GM21619 (cell line): ENCODE results near the gene ARL4C.
A peak's percentile ranks its signal among the peaks of the same experiment; 100 is the strongest.

Experiments
- ATAC-seq: cut with Tn5 transposase; IDR thresholded peaks from one replicate; pipeline ENCODE4 v1.9.1; 2021; ENCODE audit not compliant: unreplicated experiment

The ARL4C gene

GRCh38 chr2:234500394-234501006 lies 3.6 kb upstream of the ARL4C start:
- ATAC-seq = peak; percentile 43

DNA sequence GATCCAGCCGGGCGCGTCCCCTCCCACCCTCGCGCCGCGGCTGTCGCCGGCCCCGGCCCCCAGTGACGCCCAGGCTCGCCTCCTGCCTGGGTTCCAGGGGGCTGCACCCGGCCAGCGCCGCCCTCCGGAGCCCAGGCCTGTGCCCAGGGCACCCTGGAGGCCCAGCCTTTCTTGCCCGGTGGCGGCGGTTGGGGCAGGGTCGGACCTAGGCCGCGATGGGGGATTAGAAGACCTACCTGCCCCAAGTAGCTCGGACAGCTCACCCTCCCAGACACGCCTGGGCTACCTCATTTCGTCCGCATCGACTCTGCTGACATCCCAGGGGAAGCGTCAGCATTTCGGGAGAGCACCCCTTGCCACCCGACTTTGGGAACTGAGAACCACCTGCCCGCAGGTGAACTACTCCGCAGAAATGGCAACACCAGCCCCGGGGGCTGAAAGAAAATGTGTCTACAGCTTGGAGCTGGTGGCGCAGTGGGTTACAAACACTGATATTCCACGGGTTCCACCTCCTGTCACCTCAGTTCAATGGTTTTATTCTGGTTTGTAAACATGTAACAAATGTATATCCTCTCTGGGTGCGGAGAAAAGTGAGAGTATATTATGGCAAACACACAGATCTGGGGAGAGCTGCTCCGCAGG lies 834 bp upstream of the ARL4C start:
- ATAC-seq = no peak

- ATAC-seq = peak; percentile 48
These were observed 636 bp downstream of the ARL4C start for GRCh38 chr2:234496055-234496834.

- no peak for ATAC-seq
These were observed 1.4 kb downstream of the ARL4C start for GRCh38 chr2:234495251-234496054.

GRCh38 chr2:234494361-234495250 lies 2.3 kb downstream of the ARL4C start:
- no peak for ATAC-seq

DNA sequence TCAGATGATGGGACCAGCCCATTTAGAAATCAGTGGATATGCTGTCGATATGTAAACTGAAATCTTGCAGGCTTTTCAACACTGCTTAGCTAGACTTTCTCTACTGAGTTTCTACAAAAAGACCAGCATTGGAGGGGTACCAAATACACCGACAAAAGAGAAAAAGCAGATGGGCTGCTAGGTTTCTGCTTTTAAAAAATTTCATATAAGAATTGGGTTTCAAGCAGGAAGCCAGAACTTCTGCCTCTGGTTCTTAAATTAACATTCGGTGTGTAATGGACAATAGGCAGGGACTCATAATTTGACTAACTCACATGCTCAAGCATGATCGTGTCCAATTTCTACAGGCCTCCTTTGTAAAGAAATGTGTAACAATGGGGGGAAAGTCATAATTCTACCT lies 3.1 kb downstream of the ARL4C start:
- no peak for ATAC-seq

DNA sequence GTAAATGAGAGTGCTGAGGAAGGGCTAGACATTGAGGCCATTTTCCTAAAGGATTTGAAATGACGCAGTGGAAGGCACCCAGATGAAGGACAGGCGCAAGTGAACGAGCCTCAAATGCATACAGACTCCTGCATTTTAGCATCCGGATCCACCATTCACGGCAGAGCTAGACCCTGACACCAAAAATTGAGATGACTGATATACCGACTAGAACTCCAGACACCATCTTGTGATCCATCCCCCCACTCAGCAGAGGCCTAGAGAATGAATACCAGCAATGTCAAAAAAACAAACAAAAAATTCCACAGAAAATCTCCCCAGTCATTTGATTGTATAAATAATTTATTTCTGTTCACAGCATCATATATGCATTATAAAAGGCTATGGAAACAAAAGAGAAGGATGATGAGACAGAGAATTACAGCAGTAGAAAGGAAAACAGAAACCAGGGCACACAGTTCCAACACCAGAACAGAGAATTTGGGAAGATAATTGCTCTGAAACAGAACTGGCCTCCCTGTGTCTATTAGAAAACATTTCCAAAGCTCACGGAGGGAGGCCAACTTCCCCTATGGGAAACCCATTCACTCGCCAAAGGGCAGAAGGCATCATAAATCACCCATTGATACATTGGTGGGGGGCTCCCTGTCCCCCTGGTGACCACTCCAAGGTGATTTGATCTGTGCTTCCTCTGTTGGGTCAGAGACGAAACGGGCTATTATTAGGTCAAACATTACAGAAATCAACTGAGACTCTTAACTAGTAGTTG lies 4.0 kb downstream of the ARL4C start:
- no peak for ATAC-seq

DNA sequence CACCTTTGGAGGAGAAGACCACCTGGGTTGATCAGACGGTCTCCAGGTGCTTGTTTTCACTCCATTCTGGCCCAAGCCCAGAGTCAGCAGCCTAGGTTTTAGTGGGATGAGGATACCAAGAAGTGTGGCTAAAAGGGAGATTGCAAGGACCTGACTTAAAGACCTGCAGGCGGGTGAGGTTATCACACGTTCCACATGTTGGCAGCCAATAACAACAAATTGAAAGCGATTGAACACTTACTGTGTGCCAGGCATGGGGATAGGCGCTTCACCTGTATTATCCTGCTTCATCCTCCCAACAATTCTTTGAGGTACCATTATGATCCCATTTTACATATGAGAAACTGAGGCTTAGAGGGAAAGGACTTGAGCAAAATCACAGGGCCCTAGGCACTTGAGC lies 5.0 kb downstream of the ARL4C start:
- ATAC-seq = no peak

DNA sequence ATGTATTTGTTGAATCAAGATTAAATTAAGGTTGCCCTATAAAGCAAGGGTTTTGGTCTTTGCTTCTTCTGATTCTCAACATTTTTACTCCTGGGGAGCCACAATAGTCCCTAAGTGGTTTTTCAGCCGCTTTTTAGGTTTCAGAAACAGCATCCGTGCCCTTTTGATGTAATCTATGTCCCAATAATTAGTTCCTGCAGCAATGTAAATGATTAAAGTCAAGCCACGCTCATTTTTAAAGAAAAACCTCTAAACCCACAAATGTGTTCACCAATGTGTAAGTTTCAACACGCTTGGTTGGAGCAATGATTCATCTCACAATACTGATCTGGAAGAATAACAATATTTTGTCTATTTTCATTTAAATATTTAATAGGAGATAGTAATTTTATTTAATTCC lies 5.6 kb downstream of the ARL4C start:
- no peak for ATAC-seq

- ATAC-seq = peak; percentile 23
These were observed 6.4 kb downstream of the ARL4C start for GRCh38 chr2:234490271-234491091.

- ATAC-seq = peak; percentile 78
These were observed 7.9 kb downstream of the ARL4C start for GRCh38 chr2:234488913-234489451.

DNA sequence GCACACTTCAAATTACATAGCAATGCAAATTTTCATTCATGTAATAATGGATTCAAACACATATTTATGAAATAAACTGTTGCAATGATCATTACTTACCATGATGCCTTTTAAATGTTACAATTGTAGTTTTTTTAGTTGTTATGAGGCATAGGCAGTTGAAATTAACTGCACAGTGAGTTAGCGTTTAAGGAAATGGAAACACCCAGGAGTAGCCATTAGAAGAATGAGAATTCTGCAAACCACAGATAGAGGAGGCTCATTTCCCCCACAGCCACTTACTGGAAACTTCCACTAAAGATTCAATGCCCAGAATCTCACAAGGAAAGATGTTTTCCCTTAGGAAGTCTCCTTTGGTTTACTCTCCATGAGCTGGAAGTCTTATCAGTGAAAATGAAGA lies 8.4 kb downstream of the ARL4C start:
- no peak for ATAC-seq

GRCh38 chr2:234487356-234487755 lies 9.5 kb downstream of the ARL4C start:
- ATAC-seq = no peak

DNA sequence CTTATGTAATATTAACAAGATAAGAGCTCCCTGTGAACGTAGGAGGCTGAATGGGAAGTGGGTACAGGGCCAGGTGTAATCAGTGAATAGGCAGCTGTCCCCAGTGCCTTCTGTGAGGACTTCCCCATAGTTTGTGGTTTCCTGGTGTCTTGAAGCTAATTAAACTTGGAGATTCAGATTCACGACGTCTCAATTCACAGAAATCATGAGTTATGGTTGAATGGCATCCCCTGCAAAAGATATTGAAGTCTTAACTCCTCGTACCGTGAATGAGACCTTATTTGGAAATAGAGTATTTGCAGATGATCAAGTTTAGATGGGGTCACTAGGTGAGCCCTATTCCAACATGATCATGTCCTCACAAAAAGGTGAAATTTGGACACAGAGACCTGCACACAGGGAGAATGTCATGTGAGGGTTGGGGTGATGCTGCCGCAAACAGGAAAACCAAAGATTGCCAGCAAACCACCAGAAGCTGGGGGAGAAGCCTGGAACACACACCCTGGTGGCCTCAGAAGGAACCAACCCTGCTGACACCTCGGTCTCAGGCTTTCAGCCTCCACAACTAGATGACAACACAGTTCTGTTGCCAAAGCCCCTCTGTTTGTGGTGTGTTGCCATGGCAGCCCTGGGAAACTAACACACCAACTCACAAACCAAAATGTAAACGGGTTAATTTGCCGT lies 13.2 kb downstream of the ARL4C start:
- peak; percentile 63 for ATAC-seq

DNA sequence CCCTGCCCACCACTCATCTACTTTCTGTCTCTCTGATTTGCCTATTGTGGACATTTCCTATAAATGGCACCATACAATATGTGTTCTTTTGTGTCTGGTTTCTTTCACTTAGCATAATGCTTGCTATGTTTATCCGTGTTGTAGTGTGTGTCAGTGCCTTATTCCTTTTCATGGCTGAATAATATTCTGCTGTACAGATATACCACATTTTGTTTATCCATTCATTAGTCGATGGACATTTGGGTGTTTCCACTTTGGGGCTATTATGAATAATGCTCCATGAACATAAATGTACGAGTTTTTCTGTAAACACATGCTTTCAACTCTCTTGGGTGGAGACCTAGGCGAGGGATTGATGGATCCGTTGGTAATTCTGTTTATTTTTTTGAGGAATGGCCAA lies 15.6 kb downstream of the ARL4C start:
- no peak for ATAC-seq

- ATAC-seq = no peak
These were observed 16.5 kb downstream of the ARL4C start for GRCh38 chr2:234480337-234480736.

GRCh38 chr2:234479465-234479864 lies 17.4 kb downstream of the ARL4C start:
- ATAC-seq = no peak
